Measurements from ENCODE around the gene SPC24. TPM values are rescaled to one million over a fixed set of nuclear protein-coding genes. Genes with fewer than 3 reads are reported as not detected.
"Not testable (repeated sequence)": the region's sequence is repeated elsewhere in the genome, so short reads cannot be mapped to it uniquely, and the experiment has no call there.

The SPC24 gene
- total and polyA plus RNA-seq, 9 donors: 0.47 to 2.7 (median 0.99) TPM; not detected in 1

- 42 to 58% (median 58%) methylated on average over 8 of the region's 8 CpGs for WGBS, 3 donors
- TF ChIP-seq EP300 (IDR thresholded peaks at IDR 0.05) (no peak), CTCF (IDR thresholded peaks at IDR 0.05) (no peak), POLR2A (IDR thresholded peaks at IDR 0.05) (no peak)
- Histone ChIP-seq H3K9me3 (no peaks in the 10 kb centered on the region), H3K4me1 (ENCODE audit: insufficient read depth) (peaks cover 17% of the 10 kb centered on the region), H3K27me3 (no peaks in the 10 kb centered on the region), H3K27ac (no peak overlapping the region), H3K36me3 (no peaks in the 10 kb centered on the region), H3K4me3 (no peak overlapping the region)
- intact Hi-C loops (cut with DNase I): no loop called here
- DNase-seq: no peak
These were observed 24.8 kb upstream of the SPC24 start for GRCh38 chr19:11180346-11180745.

- DNase-seq: no peak
- H3K9me3 ChIP-seq: no peaks in the 10 kb centered on the region
- TF ChIP-seq POLR2A (IDR thresholded peaks at IDR 0.05) (no peak), EP300 (IDR thresholded peaks at IDR 0.05) (no peak), CTCF (IDR thresholded peaks at IDR 0.05) (no peak)
- H3K36me3 ChIP-seq: no peaks in the 10 kb centered on the region
- intact Hi-C loops (cut with DNase I): no loop called here
- H3K27me3 ChIP-seq: no peaks in the 10 kb centered on the region
- peak overlapping the region in 1 of 2 donors; percentile 35 for H3K27ac ChIP-seq
- H3K4me3 ChIP-seq: no peak overlapping the region
- 65 to 70% (median 69%) methylated on average over 11 of the region's 11 CpGs for WGBS, 3 donors
- H3K4me1 ChIP-seq (ENCODE audit: insufficient read depth): peaks cover 13% of the 10 kb centered on the region
These were observed 24.2 kb upstream of the SPC24 start for GRCh38 chr19:11179716-11180297.

GRCh38 chr19:11179145-11179465 lies 23.5 kb upstream of the SPC24 start:
- H3K27ac ChIP-seq; H3K4me3 ChIP-seq; intact Hi-C loops (cut with DNase I); DNase-seq; H3K9me3 ChIP-seq; H3K36me3 ChIP-seq; H3K27me3 ChIP-seq: not testable (repeated sequence)
- whole genome bisulfite sequencing, 3 donors: 80 to 85% (median 82%) methylated on average over 9 of the region's 9 CpGs
- H3K4me1 ChIP-seq (ENCODE audit: insufficient read depth): peaks cover 10% of the 10 kb centered on the region

- H3K4me3 ChIP-seq: no peak overlapping the region
- H3K4me1 ChIP-seq (ENCODE audit: insufficient read depth): peaks cover 9% of the 10 kb centered on the region
- H3K9me3 ChIP-seq: no peaks in the 10 kb centered on the region
- intact Hi-C loops (cut with DNase I): no loop called here
- H3K36me3 ChIP-seq: no peaks in the 10 kb centered on the region
- H3K27me3 ChIP-seq: no peaks in the 10 kb centered on the region
- TF ChIP-seq EP300 (IDR thresholded peaks at IDR 0.05) (no peak), CTCF (IDR thresholded peaks at IDR 0.05) (no peak), POLR2A (IDR thresholded peaks at IDR 0.05) (no peak)
- H3K27ac ChIP-seq: peak overlapping the region in 1 of 2 donors; percentile 6
- 86 to 91% (median 90%) methylated on average over 9 of the region's 9 CpGs for WGBS, 3 donors
- no peak for DNase-seq
These were observed 22.0 kb upstream of the SPC24 start for GRCh38 chr19:11177592-11177991.

- Histone ChIP-seq H3K27me3 (no peaks in the 10 kb centered on the region), H3K4me3 (no peak overlapping the region), H3K36me3 (no peaks in the 10 kb centered on the region), H3K27ac (no peak overlapping the region), H3K9me3 (no peaks in the 10 kb centered on the region), H3K4me1 (ENCODE audit: insufficient read depth) (peaks cover 9% of the 10 kb centered on the region)
- intact Hi-C loops (cut with DNase I): no loop called here
- DNase-seq: no peak
- TF ChIP-seq CTCF (IDR thresholded peaks at IDR 0.05): no peak
- TF ChIP-seq POLR2A (IDR thresholded peaks at IDR 0.05): no peak
- TF ChIP-seq EP300 (IDR thresholded peaks at IDR 0.05): no peak
- 85 to 87% (median 86%) methylated on average over 18 of the region's 18 CpGs for WGBS, 3 donors
These were observed 21.0 kb upstream of the SPC24 start for GRCh38 chr19:11176466-11177193.
